ENCODE measurements around the gene CTIF.
"Not testable (repeated sequence)": the region's sequence is repeated elsewhere in the genome, so short reads cannot be mapped to it uniquely, and the experiment has no call there.

Gene CTIF

DNA sequence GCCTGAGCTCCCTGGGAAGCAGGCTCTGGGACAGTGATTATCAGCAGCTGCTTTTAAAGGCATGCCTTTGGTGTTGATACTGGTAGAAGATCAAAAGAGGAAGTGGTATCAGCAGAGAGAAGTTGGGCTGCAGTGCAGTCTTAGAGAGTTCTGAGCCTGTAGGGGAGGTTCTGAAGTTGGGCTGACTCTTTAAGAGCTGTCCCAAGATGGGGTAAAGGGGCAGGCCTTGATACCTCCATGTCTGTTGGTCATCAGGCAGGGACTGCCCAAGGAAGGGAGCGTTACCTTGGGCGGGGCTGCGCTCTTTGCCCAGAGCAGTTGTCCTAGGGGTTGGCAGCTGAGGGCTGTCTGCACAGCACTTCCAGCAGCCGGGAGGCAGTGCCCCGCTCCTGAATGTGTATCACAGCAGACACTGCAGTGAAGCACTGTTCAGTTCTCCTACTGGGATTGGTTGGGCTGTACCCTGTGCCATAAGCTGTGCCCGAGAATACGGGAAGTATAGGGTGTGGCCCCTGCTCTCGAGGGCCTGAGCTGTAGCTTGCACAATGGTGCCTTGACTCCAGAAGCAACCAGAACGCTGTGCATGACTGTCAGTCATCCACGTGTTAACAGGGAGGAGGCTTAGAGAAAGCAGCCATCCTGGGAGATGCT is 177.0 kb downstream of the CTIF start:
- no peak for DNase-seq

DNA sequence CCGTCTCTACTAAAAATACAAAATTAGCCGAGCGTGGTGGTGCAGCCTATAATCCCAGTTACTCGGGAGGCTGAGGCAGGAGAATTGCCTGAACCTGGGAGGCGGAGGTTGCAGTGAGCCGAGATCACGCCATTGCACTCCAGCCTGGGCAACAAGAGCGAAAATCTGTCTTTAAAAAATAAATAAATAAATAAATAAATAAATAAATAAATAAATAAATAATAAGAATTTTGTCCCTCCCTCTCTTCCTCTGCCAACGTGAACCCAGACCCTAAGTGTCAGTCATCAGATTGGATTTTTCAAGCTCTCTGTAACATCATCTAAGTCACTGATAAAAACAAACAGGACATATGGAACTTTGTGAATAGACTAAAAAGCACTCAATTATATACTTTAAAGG is 178.4 kb downstream of the CTIF start:
- DNase-seq: not testable (repeated sequence)

- DNase-seq: no peak
These were observed 179.6 kb downstream of the CTIF start for GRCh38 chr18:48718251-48718959.

DNA sequence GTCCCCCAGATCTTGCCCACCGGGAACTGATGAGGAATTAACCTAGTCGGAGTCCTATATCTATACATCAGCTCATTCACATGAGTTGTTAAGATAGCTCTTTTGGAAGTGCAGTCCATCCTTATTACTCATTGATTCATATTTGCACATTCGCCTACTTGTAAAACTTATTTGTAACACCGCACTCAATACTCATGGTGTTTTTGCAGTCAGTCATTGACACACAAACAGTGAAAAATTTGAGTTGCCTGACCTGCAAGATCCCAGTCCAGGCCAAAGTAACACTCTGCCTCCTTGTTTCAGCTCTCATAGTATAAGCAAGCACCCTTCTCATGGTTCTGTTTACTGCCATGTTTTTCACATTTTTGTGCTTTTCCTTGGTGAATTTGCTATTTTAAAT is 180.6 kb downstream of the CTIF start:
- no peak for DNase-seq

- no peak for DNase-seq
These were observed 181.3 kb downstream of the CTIF start for GRCh38 chr18:48719974-48720654.

DNA sequence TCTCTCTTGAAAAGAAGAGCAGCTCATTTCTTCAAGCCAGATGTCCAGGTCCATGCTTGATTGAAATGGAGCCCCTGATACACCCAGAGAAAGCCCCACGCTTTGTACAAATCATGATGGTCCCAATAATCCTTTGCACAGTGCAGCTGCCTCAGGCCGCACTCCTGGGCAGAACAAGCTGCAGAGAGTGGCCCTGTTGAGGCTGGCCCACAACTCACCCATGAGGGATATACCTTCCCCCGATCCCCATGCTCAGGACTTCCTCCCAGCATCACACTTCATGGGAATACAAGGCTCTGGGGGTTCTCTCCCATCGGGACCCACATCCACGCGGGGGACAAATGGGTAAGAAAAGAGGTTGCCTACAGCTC is 181.8 kb downstream of the CTIF start:
- no peak for DNase-seq

GRCh38 chr18:48721312-48721711 is 182.5 kb downstream of the CTIF start:
- no peak for DNase-seq

DNA sequence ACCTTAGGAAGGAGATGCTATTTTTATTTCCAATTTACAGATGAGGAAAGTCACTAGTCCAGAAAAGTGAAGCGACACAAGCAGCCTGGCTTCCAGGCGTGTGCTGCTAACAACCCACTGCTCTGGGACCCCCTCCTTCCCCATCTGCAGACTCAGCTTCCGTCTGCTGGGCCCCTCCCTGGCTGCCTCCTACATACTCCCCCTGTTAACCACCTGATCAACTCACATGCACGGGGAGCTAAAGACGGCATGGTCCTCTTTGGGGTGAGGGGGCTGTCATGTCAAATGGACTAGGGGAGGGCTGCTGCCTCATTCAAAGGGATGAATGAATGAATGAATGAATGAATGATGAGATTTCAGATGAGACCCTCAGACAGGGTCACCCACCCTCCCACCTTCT is 184.2 kb downstream of the CTIF start:
- DNase-seq: no peak

DNA sequence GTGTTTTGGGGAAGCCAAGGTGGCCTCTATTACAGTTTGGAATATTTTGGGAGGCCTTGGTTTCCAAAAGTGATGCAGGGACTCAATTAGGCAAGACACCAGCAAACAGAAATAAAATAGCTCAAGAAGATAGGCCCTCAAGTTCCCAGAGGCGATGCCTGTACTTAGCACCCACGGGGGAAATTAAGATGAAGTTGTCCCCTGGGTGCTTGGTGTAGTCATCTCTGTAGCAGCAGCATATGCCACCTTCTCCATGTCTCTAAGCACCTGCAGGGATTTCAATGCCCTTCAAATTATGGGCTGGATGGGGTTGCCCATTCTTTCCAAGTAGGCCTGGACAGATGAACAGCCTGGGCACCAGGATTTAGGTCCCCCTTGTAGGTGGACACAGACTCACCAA is 185.0 kb downstream of the CTIF start:
- no peak for DNase-seq

GRCh38 chr18:48724442-48724841 is 185.6 kb downstream of the CTIF start:
- DNase-seq: no peak

GRCh38 chr18:48724939-48725338 is 186.1 kb downstream of the CTIF start:
- DNase-seq: no peak

DNA sequence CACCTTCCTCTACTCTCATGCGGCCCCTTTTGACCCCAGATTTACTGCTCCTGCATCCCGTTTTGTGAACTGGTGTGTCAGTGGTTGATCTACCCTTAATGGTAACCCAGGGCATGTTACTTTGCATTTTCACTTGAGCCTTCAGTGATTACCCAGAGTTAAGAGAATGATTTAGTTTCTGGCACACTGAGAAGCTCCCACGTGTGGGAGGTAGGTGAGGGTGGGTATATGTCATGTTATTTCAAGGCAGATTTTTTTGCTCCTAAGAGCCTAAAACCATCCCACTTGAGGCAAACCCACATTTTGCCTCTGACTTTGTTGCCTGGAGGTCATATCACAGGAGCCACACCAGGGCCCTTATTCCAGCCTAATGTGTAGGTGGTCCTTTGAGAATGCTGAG is 186.7 kb downstream of the CTIF start:
- no peak for DNase-seq

DNA sequence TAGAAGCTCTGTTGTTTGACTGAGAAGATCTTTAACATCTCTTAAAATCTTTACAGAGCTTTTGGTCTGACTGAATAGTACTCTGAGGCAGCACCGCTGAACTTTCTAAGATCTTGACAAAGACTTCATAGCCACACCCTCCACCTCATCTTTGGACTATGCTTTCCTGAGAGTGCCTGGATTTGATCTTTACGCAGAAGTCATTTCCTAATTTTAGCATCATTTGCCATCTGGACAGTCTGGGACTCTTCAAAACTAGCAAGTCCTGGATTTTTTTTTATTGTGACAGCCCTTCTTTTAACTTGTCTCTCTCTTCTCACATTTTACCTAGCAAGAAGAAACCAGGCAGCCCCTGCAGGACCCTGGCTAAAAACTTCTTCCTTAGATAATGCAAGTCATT is 188.8 kb downstream of the CTIF start:
- no peak for DNase-seq

GRCh38 chr18:48728204-48728833 is 189.5 kb downstream of the CTIF start:
- no peak for DNase-seq

DNA sequence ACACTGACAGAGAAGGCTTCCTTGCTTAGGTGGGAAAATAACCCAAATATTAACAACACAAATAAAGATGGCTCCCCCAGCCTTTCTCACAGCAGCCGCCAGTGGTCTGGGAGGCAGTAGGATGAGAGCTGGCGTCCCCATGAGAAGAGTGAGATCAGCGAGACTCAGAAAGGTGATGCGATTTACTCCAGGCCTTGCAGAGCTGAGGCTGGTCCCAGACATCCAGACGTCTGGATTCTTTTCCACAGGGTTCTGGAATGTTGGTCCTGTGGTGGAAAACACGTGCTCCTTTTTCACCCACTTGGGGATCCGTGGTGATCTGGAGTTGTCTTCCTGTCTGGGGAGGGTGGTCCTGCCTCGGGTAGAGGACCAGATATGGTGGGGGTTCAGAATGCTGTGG is 190.6 kb downstream of the CTIF start:
- DNase-seq: no peak

- no peak for DNase-seq
These were observed 191.2 kb downstream of the CTIF start for GRCh38 chr18:48730010-48730409.

- DNase-seq: no peak
These were observed 194.1 kb downstream of the CTIF start for GRCh38 chr18:48732767-48733424.

DNA sequence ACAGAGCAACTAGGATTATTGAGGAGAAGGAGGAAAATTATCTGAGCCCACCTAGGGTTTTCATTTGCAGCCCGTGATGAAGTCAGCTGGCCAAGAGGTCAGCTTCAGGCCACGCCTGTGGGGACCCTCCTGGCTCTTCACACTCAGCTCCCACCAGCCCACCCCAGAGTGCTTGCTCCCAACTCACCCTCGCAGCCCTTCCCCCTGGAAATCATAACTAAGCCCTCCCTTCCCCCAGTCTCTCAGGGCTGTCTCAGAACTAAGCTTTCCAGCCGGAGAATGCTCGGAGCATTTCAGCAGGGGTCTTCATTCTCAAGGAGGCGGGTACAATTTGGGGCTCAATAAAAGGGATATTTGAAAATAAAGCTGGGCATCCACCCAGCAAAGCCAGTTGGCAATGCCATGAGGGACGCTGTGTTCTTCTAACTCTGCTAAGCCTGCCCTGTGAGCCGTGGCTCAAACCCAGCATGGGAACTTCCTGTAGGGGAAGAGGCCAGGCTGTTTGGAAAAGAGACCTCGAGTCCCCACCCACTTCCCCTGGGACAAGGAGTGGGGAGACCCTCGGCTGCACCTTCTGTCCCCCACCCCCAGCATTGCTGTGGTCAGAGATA is 194.9 kb downstream of the CTIF start:
- DNase-seq: no peak

DNA sequence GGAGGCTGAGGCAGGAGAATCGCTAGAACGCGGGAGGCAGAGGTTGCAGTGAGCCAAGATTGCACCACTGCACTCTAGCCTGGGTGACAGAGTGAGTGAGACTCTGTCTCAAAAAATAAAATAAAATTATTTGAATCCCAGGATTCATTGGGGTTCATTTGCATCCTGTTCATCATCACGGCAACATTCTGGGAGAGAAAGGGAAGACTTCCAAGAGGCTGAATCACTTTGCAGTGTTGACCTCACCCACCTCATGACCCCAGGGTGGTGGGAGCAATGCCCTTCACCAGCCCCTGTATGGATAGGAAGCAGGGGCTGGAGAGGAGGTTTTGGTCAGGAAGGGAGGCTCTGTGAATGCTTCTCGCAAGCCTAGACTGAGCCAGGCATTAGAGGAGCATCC is 195.6 kb downstream of the CTIF start:
- no peak for DNase-seq

DNA sequence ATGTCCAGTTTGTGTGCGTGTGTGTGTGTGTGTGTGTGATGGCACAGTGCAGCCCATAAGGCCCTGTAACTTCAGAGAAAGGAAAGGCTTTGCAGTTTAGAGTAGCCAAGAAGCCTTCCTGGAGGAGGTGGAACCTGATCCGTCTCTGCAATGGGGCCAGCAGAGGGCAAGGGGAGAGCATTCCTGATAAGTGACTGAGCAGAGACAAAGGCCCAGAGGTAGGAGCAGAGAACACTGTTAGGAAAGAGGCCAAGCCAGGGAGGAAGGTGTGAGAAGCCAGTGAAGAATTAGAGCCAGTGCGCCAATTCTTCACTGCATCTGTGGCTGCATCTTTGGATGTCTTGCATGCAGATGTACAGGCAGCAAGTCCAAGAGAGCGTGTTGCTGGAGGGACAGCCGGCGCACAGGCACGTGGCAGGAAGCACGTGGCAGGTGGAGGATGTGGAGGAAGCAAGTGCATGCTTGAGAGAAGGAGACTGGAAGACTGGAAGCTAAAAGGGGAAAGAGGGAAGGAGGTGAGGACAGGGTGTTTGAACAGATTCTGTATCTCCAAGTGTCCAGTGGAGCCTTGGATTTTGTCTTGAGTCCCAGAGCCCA is 196.3 kb downstream of the CTIF start:
- DNase-seq: no peak

- DNase-seq: no peak
These were observed 196.9 kb downstream of the CTIF start for GRCh38 chr18:48735681-48736255.

All from SHP77 (cell line).